HepG2 (cell line): ENCODE data around the gene WFDC1. TPM values are rescaled to one million over a fixed set of nuclear protein-coding genes. Genes with fewer than 3 reads are reported as not detected.

Experiments
- CBX1 ChIP-seq: IDR thresholded peaks from one replicate; pipeline ENCODE4 v1.6.1; 2016; ENCODE audit warnings: antibody characterized with exemption, low read depth
- ESRRA ChIP-seq: sonication (generic); formaldehyde crosslinking; IDR thresholded peaks from 2 replicates; pipeline ENCODE4 v1.5.1; 2020; ENCODE audit warnings: mild to moderate bottlenecking, low read depth, missing genetic modification reagents
- FOXA1 ChIP-seq, 2 experiments: fragments of 450-650 bp in 1 of 2; sonication (generic) in 1 of 2; formaldehyde crosslinking in 1 of 2; IDR thresholded peaks; 2 replicates each; pipeline versions ENCODE4 v1.4.0 to v1.6.1; 2016 to 2020; ENCODE audit warnings: missing genetic modification reagents in 1 of 2
- FOXP4 ChIP-seq: sonication (generic); formaldehyde crosslinking; IDR thresholded peaks from 2 replicates; pipeline ENCODE4 v1.4.0; 2020; ENCODE audit warnings: missing genetic modification reagents
- IRX3 ChIP-seq: sonication (generic); formaldehyde crosslinking; IDR thresholded peaks from 2 replicates; pipeline ENCODE4 v1.8.1; 2023; ENCODE audit warnings: mild to moderate bottlenecking, low read depth, missing genetic modification reagents, borderline replicate concordance
- KDM1A ChIP-seq: IDR thresholded peaks from 2 replicates; pipeline ENCODE4 v1.6.1; 2016; ENCODE audit warnings: missing compliant biosample characterization
- LCORL ChIP-seq, 2 experiments: fragments of 450-650 bp in 1 of 2; sonication (generic) in 1 of 2; formaldehyde crosslinking in 1 of 2; IDR thresholded peaks; 2 replicates each; pipeline versions ENCODE4 v1.5.0 to v1.6.1; 2017 to 2020; ENCODE audit warnings: antibody characterized with exemption in 1 of 2, missing genetic modification reagents in 1 of 2
- NPAS2 ChIP-seq: sonication (generic); formaldehyde crosslinking; IDR thresholded peaks from 2 replicates; pipeline ENCODE4 v1.8.0; 2022; ENCODE audit warnings: mild to moderate bottlenecking, missing genetic modification reagents, borderline replicate concordance
- NR2F6 ChIP-seq, 2 experiments: IDR thresholded peaks; 2 replicates each; pipeline ENCODE4 v1.6.1; 2016; ENCODE audit warnings: antibody characterized with exemption in 1 of 2, mild to moderate bottlenecking in 1 of 2
- RFX3 ChIP-seq: IDR thresholded peaks from 2 replicates; pipeline ENCODE4 v1.6.1; 2016; ENCODE audit warnings: missing biosample characterization, missing genetic modification reagents
- polyA plus RNA-seq, 8 experiments: library from polyadenylated mRNA; depleted of rRNA in 3 of 8; stranded (reverse) in 7 of 8; unstranded in 1 of 8; fragments of >200 nt; fragmentation: Illumina TruSeq in 4 of 8; extraction: Trizol in 4 of 8; gene quantifications; 2 replicates each; pipeline versions ENCODE4 v1.2.1 to v1.2.3, GENCODE V29; 2011 to 2016; ENCODE audit warnings: low read depth in 4 of 8, missing spikeins in 1 of 8, mixed read lengths in 1 of 8; ENCODE audit not compliant: insufficient read depth in 1 of 8
- total RNA-seq, 5 experiments: library from RNA; depleted of rRNA; stranded (reverse); fragments of >200 nt; fragmentation: Illumina TruSeq; extraction: Trizol; gene quantifications; 2 replicates each; pipeline ENCODE4 v1.2.3, GENCODE V29; 2016; ENCODE audit warnings: low read depth in 1 of 5
- TF ChIP-seq, protein P1 (sequence below): IDR thresholded peaks from 2 replicates; pipeline ENCODE4 v1.6.1; 2016

Gene WFDC1
- total and polyA plus RNA-seq, 2 of the 13 experiments (the other 11 are each of a cell fraction or from before 2014, with no cell fraction given): not detected

DNA sequence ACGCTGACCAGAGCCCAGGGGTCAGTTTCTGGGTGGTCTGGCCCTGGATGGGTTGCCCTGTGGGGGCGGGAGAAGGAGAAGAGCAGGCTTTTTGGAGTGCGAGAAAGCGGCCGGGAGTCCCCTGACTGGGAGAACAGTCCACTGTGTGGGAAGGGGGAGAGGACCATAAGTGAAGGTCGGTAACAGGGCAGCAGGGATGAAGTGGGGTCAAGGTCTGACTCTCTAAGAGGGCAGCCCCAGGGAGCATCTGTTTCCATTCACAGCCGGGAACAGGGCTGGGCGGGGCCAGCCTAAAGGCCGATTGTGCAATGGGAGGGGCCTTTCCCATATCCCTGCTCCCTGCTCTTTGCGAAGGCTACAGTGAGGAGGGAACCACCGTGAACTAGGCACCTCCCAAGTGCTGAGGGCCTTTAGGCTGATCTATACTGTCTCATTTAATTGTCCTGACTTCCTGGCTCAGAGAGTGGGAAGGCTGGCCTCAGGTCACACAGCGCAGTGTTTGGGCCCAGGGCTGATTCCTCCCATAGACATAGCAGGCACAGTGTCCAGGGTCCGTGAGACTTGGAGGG, 10.4 kb upstream of the WFDC1 start (continued):
- TF ChIP-seq NPAS2 (CRISPR knock-in tag) (no peak), LCORL (IDR thresholded peaks at IDR 0.05) (no peak), LCORL (CRISPR knock-in tag; IDR thresholded peaks at IDR 0.05) (peak; percentile 46; the same call in 1 of the 2 replicates), RFX3 (CRISPR knock-in tag) (no peak), IRX3 (CRISPR knock-in tag) (peak; percentile 13; the same call in 1 of the 2 replicates), NR2F6 (IDR thresholded peaks at IDR 0.05) (peak; percentile 84), NR2F6 (CRISPR knock-in tag; IDR thresholded peaks at IDR 0.05) (peak; percentile 90), KDM1A (CRISPR knock-in tag) (no peak), CBX1 (no peak), FOXA1 (IDR thresholded peaks at IDR 0.05) (no peak), FOXA1 (CRISPR knock-in tag; IDR thresholded peaks at IDR 0.05) (no peak), ESRRA (CRISPR knock-in tag) (peak; percentile 75; the same call in 1 of the 2 replicates), FOXP4 (CRISPR knock-in tag) (0 out of 2 replicates have a peak, but pooled peaks have one; percentile 28)
- TF ChIP-seq, protein P1, sequence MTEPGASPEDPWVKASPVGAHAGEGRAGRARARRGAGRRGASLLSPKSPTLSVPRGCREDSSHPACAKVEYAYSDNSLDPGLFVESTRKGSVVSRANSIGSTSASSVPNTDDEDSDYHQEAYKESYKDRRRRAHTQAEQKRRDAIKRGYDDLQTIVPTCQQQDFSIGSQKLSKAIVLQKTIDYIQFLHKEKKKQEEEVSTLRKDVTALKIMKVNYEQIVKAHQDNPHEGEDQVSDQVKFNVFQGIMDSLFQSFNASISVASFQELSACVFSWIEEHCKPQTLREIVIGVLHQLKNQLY (CRISPR knock-in tag): no peak
